ENCODE results near the gene DNAJC1.
"Not testable (repeated sequence)": the region's sequence is repeated elsewhere in the genome, so short reads cannot be mapped to it uniquely, and the experiment has no call there.

The DNAJC1 gene

DNA sequence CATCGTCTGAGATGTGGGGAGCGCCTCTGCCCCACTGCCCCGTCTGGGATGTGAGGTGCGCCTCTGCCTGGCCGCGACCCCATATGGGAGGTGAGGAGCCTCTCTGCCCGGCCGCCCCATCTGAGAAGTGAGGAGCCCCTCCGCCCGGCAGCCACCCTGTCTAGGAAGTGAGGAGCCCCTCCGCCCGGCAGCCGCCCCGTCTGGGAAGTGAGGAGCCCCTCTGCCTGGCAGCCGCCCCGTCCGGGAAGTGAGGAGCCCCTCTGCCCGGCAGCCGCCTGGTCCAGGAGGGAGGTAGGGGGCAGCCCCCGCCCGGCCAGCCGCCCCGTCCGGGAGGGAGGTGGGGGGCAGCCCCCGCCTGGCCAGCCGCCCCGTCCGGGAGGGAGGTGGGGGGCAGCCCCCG is 166.0 kb downstream of the DNAJC1 start:
- H3K4me1 ChIP-seq (ENCODE audit: insufficient read depth, low read length); H3K4me3 ChIP-seq (ENCODE audit: low read depth in 1 of 2, low read length in 2 of 2); ATAC-seq (ENCODE audit: insufficient read depth, low read depth); H2AFZ ChIP-seq (ENCODE audit: low read depth, low read length); H3K4me2 ChIP-seq (ENCODE audit: insufficient read depth, low read length); H4K20me1 ChIP-seq (ENCODE audit: insufficient read depth, low read length); H3K27ac ChIP-seq (ENCODE audit: low read length); H3K36me3 ChIP-seq (ENCODE audit: insufficient read depth, low read length); H3K9ac ChIP-seq (ENCODE audit: low read depth, low read length); DNase-seq; H3K27me3 ChIP-seq (ENCODE audit: insufficient read depth, low read length, poor library complexity); H3K79me2 ChIP-seq (ENCODE audit: insufficient read depth, low read length): not testable (repeated sequence)
- H3K9me3 ChIP-seq (ENCODE audit: insufficient read depth, low read length, severe bottlenecking): peaks cover 11% of the 10 kb centered on the region

DNA sequence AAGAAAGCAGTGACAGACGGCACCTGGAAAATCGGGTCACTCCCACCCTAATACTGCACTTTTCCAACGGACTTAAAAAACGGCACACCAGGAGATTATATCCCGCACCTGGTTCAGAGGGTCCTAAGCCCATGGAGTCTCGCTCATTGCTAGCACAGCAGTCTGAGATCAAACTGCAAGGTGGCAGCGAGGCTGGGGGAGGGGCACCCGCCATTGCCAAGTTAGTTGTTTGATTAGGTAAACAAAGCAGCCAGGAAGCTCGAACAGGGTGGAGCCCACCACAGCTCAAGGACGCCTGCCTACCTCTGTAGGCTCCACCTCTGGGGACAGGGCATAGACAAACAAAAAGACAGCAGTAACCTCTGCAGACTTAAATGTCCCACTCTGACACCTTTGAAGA is 169.0 kb downstream of the DNAJC1 start:
- not testable (repeated sequence) for H3K79me2 ChIP-seq (ENCODE audit: insufficient read depth, low read length); H2AFZ ChIP-seq (ENCODE audit: low read depth, low read length); H3K9ac ChIP-seq (ENCODE audit: low read depth, low read length); ATAC-seq (ENCODE audit: insufficient read depth, low read depth); H3K27me3 ChIP-seq (ENCODE audit: insufficient read depth, low read length, poor library complexity); H4K20me1 ChIP-seq (ENCODE audit: insufficient read depth, low read length); DNase-seq; H3K4me2 ChIP-seq (ENCODE audit: insufficient read depth, low read length); H3K27ac ChIP-seq (ENCODE audit: low read length); H3K36me3 ChIP-seq (ENCODE audit: insufficient read depth, low read length); H3K4me1 ChIP-seq (ENCODE audit: insufficient read depth, low read length); H3K4me3 ChIP-seq (ENCODE audit: low read depth in 1 of 2, low read length in 2 of 2)
- H3K9me3 ChIP-seq (ENCODE audit: insufficient read depth, low read length, severe bottlenecking): peaks cover 21% of the 10 kb centered on the region

DNA sequence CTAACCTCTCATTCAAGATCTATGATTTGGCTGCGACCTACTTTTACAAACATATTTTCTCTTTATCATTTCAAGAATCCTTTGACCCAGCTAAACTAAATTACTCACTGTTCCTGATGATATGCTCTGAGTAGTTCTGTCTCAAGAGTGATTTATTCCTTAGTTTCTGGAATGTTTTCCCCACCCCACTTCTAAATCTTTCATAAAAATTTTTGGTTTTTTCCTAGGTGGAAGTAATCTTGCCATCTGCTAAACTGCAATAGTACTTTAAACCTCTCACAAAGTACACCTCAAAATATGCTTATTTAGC is 170.8 kb downstream of the DNAJC1 start:
- Histone ChIP-seq H3K4me3 (ENCODE audit: low read depth in 1 of 2, low read length in 2 of 2) (no peak overlapping the region), H3K4me2 (ENCODE audit: insufficient read depth, low read length) (no peak overlapping the region), H3K27ac (ENCODE audit: low read length) (no peak overlapping the region)

DNA sequence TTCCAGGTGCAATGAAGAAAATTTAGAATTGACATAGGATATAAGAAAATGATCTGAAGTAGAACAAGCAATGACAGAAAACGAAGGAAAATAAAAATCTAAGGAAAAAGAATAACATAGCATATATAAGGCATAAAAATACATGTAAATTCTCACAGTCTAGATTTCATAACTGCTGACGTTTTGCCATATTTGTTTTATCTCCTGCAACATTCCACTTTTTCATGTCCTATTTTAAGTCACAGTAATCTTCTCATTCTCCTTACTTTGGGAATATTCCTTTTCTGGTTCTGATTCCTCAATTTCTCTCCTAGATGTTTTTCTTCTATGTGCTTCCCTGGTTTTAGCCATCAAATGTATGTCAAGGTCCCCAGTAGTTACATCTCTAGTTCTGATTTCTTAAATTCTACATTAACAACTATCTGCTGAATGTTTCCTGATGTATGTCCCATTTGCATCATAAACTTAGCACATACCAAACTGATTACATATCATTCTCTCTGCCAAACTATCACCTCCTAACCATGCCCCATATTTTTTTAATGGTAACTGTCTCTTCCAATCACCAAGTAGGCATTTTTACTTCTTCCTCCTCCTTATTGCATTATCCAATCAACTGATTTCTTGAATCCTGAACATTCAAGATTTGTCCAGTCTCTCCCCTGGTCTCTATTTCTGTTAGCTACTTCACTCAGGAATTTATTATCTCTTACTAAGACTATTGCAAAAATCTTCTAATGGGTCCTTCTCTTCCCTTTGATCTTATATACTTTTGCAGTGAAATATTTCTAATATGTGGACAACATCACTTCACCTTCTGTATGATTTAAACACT is 171.3 kb downstream of the DNAJC1 start:
- Histone ChIP-seq H3K4me1 (ENCODE audit: insufficient read depth, low read length) (no peaks in the 10 kb centered on the region), H3K36me3 (ENCODE audit: insufficient read depth, low read length) (no peaks in the 10 kb centered on the region), H3K9ac (ENCODE audit: low read depth, low read length) (no peak overlapping the region), H3K79me2 (ENCODE audit: insufficient read depth, low read length) (no peaks in the 10 kb centered on the region), H3K4me2 (ENCODE audit: insufficient read depth, low read length) (no peak overlapping the region), H2AFZ (ENCODE audit: low read depth, low read length) (no peak overlapping the region), H3K9me3 (ENCODE audit: insufficient read depth, low read length, severe bottlenecking) (peaks cover 23% of the 10 kb centered on the region), H3K27ac (ENCODE audit: low read length) (no peak overlapping the region), H3K4me3 (ENCODE audit: low read depth in 1 of 2, low read length in 2 of 2) (no peak overlapping the region), H4K20me1 (ENCODE audit: insufficient read depth, low read length) (no peaks in the 10 kb centered on the region), H3K27me3 (ENCODE audit: insufficient read depth, low read length, poor library complexity) (no peaks in the 10 kb centered on the region)
- no peak for ATAC-seq (ENCODE audit: insufficient read depth, low read depth)
- TF ChIP-seq, protein P1, sequence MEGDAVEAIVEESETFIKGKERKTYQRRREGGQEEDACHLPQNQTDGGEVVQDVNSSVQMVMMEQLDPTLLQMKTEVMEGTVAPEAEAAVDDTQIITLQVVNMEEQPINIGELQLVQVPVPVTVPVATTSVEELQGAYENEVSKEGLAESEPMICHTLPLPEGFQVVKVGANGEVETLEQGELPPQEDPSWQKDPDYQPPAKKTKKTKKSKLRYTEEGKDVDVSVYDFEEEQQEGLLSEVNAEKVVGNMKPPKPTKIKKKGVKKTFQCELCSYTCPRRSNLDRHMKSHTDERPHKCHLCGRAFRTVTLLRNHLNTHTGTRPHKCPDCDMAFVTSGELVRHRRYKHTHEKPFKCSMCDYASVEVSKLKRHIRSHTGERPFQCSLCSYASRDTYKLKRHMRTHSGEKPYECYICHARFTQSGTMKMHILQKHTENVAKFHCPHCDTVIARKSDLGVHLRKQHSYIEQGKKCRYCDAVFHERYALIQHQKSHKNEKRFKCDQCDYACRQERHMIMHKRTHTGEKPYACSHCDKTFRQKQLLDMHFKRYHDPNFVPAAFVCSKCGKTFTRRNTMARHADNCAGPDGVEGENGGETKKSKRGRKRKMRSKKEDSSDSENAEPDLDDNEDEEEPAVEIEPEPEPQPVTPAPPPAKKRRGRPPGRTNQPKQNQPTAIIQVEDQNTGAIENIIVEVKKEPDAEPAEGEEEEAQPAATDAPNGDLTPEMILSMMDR (IDR thresholded peaks at IDR 0.05; ENCODE audit: borderline replicate concordance, extremely low read depth, low read length, poor library complexity, severe bottlenecking): no peak
- TF ChIP-seq EZH2 (IDR thresholded peaks at IDR 0.05; ENCODE audit: borderline replicate concordance, low read depth, low read length, severe bottlenecking): no peak
- DNase-seq: no peak

More for the DNA sequence above, 170.8 kb downstream of the DNAJC1 start:
- no peak for ATAC-seq (ENCODE audit: insufficient read depth, low read depth)
- Histone ChIP-seq H3K9ac (ENCODE audit: low read depth, low read length) (no peak overlapping the region), H2AFZ (ENCODE audit: low read depth, low read length) (no peak overlapping the region), H4K20me1 (ENCODE audit: insufficient read depth, low read length) (no peaks in the 10 kb centered on the region), H3K36me3 (ENCODE audit: insufficient read depth, low read length) (no peaks in the 10 kb centered on the region), H3K9me3 (ENCODE audit: insufficient read depth, low read length, severe bottlenecking) (peaks cover 23% of the 10 kb centered on the region), H3K4me1 (ENCODE audit: insufficient read depth, low read length) (no peaks in the 10 kb centered on the region), H3K27me3 (ENCODE audit: insufficient read depth, low read length, poor library complexity) (no peaks in the 10 kb centered on the region), H3K79me2 (ENCODE audit: insufficient read depth, low read length) (no peaks in the 10 kb centered on the region)
- TF ChIP-seq, protein P1 (IDR thresholded peaks at IDR 0.05; ENCODE audit: borderline replicate concordance, extremely low read depth, low read length, poor library complexity, severe bottlenecking): no peak
- no peak for TF ChIP-seq EZH2 (IDR thresholded peaks at IDR 0.05; ENCODE audit: borderline replicate concordance, low read depth, low read length, severe bottlenecking)
- DNase-seq: no peak
